Activated CD4-positive, alpha-beta T cell treated with anti-CD3 and anti-CD28 coated beads, Interleukin-2, amount 50 U/mL, for 1 hour (primary cell): ENCODE data around the gene IQCE.
"Not testable (repeated sequence)": the region's sequence is repeated elsewhere in the genome, so short reads cannot be mapped to it uniquely, and the experiment has no call there.

Source experiments
- DNase-seq: peaks from one replicate; pipeline ENCODE4 v3.0.0-alpha.2; 2020

Gene IQCE

GRCh38 chr7:2555121-2556052 is 3.4 kb upstream of the IQCE start, which contains the start of gene BRAT1:
Gene BRAT1 (minus strand): TSS chr7:2555524. CDS start chr7:2554431, 1,093 bp downstream.
- peak; percentile 96 for DNase-seq

- peak; percentile 23 for DNase-seq
Observed at GRCh38 chr7:2559283-2559950, 638 bp downstream of the IQCE start.

- DNase-seq = not testable (repeated sequence)
Observed at GRCh38 chr7:2563955-2564354, 5.2 kb downstream of the IQCE start.

- DNase-seq = no peak
Observed at GRCh38 chr7:2564970-2565540, 6.3 kb downstream of the IQCE start.

GRCh38 chr7:2566348-2566889 is 7.6 kb downstream of the IQCE start:
- no peak for DNase-seq

GRCh38 chr7:2566890-2567678 is 8.3 kb downstream of the IQCE start:
- peak; percentile 32 for DNase-seq

- no peak for DNase-seq
Observed at GRCh38 chr7:2567679-2568278, 9.0 kb downstream of the IQCE start.

- DNase-seq = no peak
Observed at GRCh38 chr7:2568521-2569223, 9.9 kb downstream of the IQCE start.

- no peak for DNase-seq
Observed at GRCh38 chr7:2569421-2569820, 10.6 kb downstream of the IQCE start.

GRCh38 chr7:2570021-2570420 is 11.2 kb downstream of the IQCE start:
- DNase-seq = no peak

- no peak for DNase-seq
Observed at GRCh38 chr7:2571409-2571808, 12.6 kb downstream of the IQCE start.

GRCh38 chr7:2572101-2572842 is 13.5 kb downstream of the IQCE start:
- DNase-seq = no peak

- no peak for DNase-seq
Observed at GRCh38 chr7:2573761-2574160, 15.0 kb downstream of the IQCE start.

GRCh38 chr7:2575046-2575732 is 16.4 kb downstream of the IQCE start:
- DNase-seq = no peak

GRCh38 chr7:2575733-2576340 is 17.1 kb downstream of the IQCE start:
- no peak for DNase-seq

- DNase-seq = no peak
Observed at GRCh38 chr7:2576742-2577491, 18.1 kb downstream of the IQCE start.

GRCh38 chr7:2577914-2578680 is 19.3 kb downstream of the IQCE start:
- no peak for DNase-seq

GRCh38 chr7:2580636-2581035 is 21.9 kb downstream of the IQCE start:
- DNase-seq = no peak
